Measurements from ENCODE around the gene ABHD2. TPM values are rescaled to one million over a fixed set of nuclear protein-coding genes. Genes with fewer than 3 reads are reported as not detected.

ABHD2 gene
- total and polyA plus RNA-seq, 9 of the 15 experiments (the other 6 are each of a cell fraction or from before 2014, with no cell fraction given), result 16.9 to 99.8 (median 47.5) TPM

DNA sequence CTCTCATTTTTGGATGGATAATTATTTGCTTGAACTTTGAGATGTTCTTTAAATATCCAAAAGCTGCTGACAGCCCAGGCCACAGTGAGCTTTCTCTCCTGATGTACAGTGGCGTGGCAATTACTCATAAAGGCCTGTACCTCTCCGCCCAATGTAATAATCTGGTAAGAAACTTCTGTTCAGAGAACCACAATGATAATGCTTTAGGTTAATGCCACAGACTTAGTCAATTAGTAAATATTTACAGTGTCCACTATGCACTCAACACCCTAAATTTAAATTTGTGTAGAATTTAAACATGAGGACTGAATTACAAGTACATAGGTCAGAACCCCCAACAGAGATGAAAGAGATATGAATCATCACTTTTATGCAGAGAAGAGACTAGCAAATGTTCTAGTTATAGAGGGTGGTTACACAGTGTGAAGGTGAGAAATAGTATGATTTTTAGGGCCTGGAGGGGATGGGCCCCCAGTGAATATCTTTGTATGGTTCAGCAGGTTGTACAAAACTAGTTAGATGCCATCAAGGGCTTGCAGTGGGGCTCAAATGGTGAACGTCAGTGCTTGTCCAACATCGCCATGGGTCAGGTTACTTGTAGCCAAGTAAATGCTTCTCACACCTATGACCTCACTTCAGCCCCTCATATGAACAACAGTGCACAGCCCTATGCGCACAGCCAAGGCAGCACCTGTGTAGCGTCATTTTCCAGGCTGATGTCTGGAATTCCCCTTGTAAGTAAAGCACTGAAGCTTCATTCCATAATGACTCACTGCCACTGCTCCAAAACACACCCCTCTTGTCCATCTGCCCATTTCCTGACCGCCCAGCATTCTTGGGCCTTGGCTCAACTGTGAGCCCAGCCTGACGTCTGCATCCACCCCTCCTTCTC is 13.3 kb downstream of the ABHD2 start (continued):
- TF ChIP-seq, protein P1, sequence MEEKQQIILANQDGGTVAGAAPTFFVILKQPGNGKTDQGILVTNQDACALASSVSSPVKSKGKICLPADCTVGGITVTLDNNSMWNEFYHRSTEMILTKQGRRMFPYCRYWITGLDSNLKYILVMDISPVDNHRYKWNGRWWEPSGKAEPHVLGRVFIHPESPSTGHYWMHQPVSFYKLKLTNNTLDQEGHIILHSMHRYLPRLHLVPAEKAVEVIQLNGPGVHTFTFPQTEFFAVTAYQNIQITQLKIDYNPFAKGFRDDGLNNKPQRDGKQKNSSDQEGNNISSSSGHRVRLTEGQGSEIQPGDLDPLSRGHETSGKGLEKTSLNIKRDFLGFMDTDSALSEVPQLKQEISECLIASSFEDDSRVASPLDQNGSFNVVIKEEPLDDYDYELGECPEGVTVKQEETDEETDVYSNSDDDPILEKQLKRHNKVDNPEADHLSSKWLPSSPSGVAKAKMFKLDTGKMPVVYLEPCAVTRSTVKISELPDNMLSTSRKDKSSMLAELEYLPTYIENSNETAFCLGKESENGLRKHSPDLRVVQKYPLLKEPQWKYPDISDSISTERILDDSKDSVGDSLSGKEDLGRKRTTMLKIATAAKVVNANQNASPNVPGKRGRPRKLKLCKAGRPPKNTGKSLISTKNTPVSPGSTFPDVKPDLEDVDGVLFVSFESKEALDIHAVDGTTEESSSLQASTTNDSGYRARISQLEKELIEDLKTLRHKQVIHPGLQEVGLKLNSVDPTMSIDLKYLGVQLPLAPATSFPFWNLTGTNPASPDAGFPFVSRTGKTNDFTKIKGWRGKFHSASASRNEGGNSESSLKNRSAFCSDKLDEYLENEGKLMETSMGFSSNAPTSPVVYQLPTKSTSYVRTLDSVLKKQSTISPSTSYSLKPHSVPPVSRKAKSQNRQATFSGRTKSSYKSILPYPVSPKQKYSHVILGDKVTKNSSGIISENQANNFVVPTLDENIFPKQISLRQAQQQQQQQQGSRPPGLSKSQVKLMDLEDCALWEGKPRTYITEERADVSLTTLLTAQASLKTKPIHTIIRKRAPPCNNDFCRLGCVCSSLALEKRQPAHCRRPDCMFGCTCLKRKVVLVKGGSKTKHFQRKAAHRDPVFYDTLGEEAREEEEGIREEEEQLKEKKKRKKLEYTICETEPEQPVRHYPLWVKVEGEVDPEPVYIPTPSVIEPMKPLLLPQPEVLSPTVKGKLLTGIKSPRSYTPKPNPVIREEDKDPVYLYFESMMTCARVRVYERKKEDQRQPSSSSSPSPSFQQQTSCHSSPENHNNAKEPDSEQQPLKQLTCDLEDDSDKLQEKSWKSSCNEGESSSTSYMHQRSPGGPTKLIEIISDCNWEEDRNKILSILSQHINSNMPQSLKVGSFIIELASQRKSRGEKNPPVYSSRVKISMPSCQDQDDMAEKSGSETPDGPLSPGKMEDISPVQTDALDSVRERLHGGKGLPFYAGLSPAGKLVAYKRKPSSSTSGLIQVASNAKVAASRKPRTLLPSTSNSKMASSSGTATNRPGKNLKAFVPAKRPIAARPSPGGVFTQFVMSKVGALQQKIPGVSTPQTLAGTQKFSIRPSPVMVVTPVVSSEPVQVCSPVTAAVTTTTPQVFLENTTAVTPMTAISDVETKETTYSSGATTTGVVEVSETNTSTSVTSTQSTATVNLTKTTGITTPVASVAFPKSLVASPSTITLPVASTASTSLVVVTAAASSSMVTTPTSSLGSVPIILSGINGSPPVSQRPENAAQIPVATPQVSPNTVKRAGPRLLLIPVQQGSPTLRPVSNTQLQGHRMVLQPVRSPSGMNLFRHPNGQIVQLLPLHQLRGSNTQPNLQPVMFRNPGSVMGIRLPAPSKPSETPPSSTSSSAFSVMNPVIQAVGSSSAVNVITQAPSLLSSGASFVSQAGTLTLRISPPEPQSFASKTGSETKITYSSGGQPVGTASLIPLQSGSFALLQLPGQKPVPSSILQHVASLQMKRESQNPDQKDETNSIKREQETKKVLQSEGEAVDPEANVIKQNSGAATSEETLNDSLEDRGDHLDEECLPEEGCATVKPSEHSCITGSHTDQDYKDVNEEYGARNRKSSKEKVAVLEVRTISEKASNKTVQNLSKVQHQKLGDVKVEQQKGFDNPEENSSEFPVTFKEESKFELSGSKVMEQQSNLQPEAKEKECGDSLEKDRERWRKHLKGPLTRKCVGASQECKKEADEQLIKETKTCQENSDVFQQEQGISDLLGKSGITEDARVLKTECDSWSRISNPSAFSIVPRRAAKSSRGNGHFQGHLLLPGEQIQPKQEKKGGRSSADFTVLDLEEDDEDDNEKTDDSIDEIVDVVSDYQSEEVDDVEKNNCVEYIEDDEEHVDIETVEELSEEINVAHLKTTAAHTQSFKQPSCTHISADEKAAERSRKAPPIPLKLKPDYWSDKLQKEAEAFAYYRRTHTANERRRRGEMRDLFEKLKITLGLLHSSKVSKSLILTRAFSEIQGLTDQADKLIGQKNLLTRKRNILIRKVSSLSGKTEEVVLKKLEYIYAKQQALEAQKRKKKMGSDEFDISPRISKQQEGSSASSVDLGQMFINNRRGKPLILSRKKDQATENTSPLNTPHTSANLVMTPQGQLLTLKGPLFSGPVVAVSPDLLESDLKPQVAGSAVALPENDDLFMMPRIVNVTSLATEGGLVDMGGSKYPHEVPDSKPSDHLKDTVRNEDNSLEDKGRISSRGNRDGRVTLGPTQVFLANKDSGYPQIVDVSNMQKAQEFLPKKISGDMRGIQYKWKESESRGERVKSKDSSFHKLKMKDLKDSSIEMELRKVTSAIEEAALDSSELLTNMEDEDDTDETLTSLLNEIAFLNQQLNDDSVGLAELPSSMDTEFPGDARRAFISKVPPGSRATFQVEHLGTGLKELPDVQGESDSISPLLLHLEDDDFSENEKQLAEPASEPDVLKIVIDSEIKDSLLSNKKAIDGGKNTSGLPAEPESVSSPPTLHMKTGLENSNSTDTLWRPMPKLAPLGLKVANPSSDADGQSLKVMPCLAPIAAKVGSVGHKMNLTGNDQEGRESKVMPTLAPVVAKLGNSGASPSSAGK (IDR thresholded peaks at IDR 0.05), result no peak
- TF ChIP-seq NELFE (IDR thresholded peaks at IDR 0.05; ENCODE audit: insufficient read depth, insufficient read length) (no peak), ASH1L (IDR thresholded peaks at IDR 0.05; ENCODE audit: borderline replicate concordance, low read depth, partially characterized antibody) (no peak), MTA3 (IDR thresholded peaks at IDR 0.05; ENCODE audit: borderline replicate concordance) (no peak)
